ENCODE results near the gene TIMELESS.
"Not testable (repeated sequence)": the region's sequence is repeated elsewhere in the genome, so short reads cannot be mapped to it uniquely, and the experiment has no call there.

The TIMELESS gene

DNA sequence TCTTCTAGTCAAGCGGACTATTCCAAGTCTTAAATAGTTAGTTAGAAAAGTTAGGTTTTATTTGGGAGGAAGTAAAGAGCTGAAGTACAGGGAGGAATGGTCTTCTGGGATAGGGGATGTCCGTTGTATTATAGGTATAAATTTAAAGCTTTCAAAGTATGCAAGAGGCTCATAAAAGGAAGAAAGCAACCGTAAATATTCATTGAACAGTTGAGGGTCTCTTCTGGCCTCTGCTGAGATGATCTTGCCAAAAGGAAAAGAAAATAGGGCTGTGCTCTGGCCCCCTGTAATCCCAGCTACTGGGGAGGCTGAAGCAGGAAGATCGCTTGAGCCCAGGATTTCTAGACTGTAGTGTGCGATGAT, 377 bp upstream of the TIMELESS start:
- H3K4me3 Mint-ChIP-seq, result peak overlapping the region; percentile 95 to 98
- DNase-seq (no peak), ATAC-seq (replicated peaks) (no peak)
- H3K36me3 Mint-ChIP-seq, result peaks cover 13 to 20% of the 10 kb centered on the region in 2 donors
- H3K4me1 Mint-ChIP-seq, result peaks cover 13 to 30% of the 10 kb centered on the region in 2 donors
- H3K27ac Mint-ChIP-seq, result peak overlapping the region; percentile 96
- no peaks in the 10 kb centered on the region for H3K27me3 Mint-ChIP-seq
- peaks cover 0 to 2% of the 10 kb centered on the region in 2 donors for H3K9me3 Mint-ChIP-seq

DNA sequence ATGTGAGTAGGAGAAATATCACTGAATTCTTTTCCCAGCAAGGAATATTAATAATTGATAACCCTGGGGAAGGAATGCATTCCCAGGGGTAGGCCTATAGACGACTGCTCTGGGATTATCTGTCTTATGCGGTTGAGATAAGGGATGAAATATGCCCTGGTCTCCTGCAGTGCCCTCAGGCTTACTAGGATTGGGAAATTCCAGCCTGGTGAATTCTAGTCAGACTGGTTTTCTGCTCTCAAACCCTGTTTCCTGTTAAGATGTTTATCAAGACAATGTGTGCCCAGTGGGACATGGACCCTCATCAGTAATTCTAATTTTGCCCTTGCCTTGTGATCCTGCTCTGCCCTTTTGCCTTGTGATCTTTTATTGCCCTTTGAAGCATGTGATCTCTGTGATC, 6.0 kb downstream of the TIMELESS start:
- Mint-ChIP-seq H3K4me1 (peaks cover 14 to 30% of the 10 kb centered on the region in 2 donors), H3K36me3 (peaks cover 29 to 48% of the 10 kb centered on the region in 2 donors)
- H3K9me3 Mint-ChIP-seq; DNase-seq; H3K27ac Mint-ChIP-seq; ATAC-seq (replicated peaks); H3K27me3 Mint-ChIP-seq; H3K4me3 Mint-ChIP-seq: not testable (repeated sequence)

DNA sequence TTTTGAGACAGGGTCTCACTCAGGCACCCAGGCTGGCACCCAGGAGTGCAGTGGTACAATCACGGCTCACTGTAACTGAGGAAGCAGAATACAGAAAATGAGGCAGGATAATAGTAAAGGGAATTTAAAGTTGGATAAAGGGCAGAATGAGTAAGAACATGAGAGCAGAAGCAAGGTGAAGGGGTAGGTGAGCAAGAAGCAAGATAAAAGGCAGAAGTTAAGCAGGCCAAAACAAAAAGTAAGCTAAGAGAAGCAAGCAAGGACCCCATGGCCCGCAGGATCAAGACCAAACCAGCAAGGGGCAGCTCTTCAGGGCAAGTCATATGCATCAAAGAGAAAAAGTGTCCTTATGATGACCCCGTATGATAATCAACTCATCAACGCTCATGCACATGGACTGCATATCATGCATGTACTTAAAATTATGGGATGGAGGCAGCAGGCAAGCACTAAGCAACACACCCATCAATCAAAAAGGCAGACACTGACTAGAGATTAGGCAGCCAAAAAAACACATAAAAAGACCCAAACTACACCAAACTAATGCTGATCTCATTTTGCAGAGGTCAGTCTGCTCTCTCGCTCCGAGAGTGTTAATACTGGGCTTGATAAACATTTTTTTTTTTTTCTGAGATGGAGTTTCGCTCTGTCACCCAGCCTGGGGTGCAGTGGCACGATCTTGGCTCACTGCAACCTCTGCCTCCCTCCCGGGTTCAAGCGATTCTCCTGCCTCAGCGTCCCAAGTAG, 11.6 kb downstream of the TIMELESS start:
- no peak overlapping the region for H3K27ac Mint-ChIP-seq
- no peak overlapping the region for H3K4me3 Mint-ChIP-seq
- no peaks in the 10 kb centered on the region for H3K27me3 Mint-ChIP-seq
- H3K4me1 Mint-ChIP-seq, result peaks cover 3 to 11% of the 10 kb centered on the region in 2 donors
- ATAC-seq (replicated peaks) (no peak), DNase-seq (no peak)
- no peaks in the 10 kb centered on the region for H3K9me3 Mint-ChIP-seq
- peaks cover 9 to 32% of the 10 kb centered on the region in 2 donors for H3K36me3 Mint-ChIP-seq

DNA sequence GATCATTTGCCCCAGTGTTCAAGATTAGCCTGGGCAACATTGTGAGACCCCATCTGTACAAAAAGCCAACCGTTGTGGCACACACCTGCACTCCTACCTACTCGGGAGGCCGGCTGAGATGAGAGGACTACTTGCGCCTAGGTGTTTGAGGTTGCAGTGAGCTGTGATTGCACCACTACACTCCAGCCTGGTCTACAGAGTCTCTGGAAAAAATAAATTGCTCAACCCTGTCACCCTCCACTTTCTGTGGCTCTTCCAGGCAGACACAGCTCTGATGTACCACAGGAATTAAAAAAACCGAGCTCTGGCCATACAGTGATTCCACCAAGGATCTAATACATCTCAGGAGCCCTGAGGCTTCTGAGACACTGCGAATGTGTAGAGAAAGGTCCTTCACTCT, 14.4 kb downstream of the TIMELESS start:
- Mint-ChIP-seq H3K36me3 (peaks cover 12 to 34% of the 10 kb centered on the region in 2 donors), H3K4me3 (no peak overlapping the region), H3K27me3 (no peaks in the 10 kb centered on the region), H3K9me3 (no peaks in the 10 kb centered on the region), H3K27ac (no peak overlapping the region), H3K4me1 (peaks cover 3 to 6% of the 10 kb centered on the region in 2 donors)
- DNase-seq, result no peak
- ATAC-seq (replicated peaks), result no peak

DNA sequence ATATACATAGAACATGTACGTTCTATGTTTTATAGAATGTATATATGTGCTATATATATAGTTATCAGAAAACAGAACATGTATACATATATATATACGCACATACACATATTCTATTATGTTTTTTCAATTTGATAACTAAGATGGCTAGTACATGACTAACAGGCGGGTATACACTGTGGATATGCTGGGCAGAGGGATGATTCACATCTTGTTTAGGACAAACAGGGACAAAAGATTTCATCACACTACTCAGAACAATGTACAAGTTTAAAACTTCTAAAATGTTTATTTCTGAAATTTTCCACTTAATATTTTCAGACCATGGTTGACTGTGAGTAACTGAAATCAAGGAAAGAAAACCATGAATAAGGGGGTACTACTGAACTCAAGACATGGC, 17.4 kb downstream of the TIMELESS start:
- H3K27me3 Mint-ChIP-seq, result no peaks in the 10 kb centered on the region
- no peaks in the 10 kb centered on the region for H3K4me1 Mint-ChIP-seq
- no peak for ATAC-seq (replicated peaks)
- no peak overlapping the region for H3K27ac Mint-ChIP-seq
- H3K9me3 Mint-ChIP-seq, result no peaks in the 10 kb centered on the region
- no peak overlapping the region for H3K4me3 Mint-ChIP-seq
- H3K36me3 Mint-ChIP-seq, result peaks cover 26 to 41% of the 10 kb centered on the region in 2 donors
- DNase-seq, result no peak

DNA sequence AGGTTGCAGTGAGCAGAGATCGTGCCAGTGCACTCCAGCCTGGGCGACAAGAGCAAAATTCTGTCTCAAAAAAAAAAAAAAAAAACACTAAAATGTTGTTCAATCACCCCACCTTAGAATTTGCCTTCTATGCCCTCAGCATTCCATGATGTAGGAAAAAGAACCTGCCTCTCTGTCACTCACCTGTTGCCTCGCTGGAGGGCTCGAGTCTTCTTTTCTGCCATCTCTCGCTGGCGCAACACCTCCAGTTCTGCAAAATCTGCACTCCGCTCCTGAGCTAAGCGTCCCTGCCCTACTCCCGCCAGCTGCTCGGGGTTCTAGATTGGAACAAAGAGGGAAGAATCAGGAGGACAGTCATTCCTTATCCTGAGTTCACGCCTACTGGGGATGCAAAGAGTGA, 17.9 kb downstream of the TIMELESS start:
- H3K36me3 Mint-ChIP-seq, result peaks cover 26 to 41% of the 10 kb centered on the region in 2 donors
- no peak for ATAC-seq (replicated peaks)

DNA sequence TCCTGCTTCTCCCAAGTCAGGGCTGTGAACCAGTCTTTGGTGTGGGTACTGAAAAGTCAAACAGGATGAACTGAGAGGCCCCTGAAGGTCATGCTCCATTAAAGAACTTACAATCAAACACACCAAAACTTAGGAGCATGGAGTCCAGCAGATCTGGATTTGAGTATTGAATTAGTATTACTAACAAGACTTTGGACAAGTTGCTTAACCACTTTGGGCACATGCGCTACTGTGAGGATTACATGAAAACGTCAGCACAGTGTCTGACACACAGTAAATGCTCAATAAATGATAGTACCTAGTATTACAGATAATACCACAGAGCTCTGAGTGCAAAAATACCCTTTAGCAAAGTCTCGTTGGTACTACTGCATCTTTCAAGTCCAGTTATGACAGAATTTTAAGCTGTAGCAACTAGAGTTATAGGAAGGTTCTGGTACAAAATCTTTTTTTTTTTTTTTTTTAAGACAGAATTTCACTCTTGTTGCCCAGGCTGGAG, 23.2 kb downstream of the TIMELESS start:
- Mint-ChIP-seq H3K4me1 (no peaks in the 10 kb centered on the region), H3K9me3 (no peaks in the 10 kb centered on the region), H3K27me3 (no peaks in the 10 kb centered on the region), H3K4me3 (no peak overlapping the region), H3K36me3 (peaks cover 46 to 54% of the 10 kb centered on the region in 2 donors), H3K27ac (no peak overlapping the region)
- DNase-seq, result no peak
- ATAC-seq (replicated peaks), result no peak

More for the DNA sequence above, 17.9 kb downstream of the TIMELESS start:
- Mint-ChIP-seq H3K27ac (peak overlapping the region; percentile 51), H3K9me3 (no peaks in the 10 kb centered on the region), H3K4me3 (no peak overlapping the region), H3K4me1 (no peaks in the 10 kb centered on the region), H3K27me3 (no peaks in the 10 kb centered on the region)
- no peak for DNase-seq

DNA sequence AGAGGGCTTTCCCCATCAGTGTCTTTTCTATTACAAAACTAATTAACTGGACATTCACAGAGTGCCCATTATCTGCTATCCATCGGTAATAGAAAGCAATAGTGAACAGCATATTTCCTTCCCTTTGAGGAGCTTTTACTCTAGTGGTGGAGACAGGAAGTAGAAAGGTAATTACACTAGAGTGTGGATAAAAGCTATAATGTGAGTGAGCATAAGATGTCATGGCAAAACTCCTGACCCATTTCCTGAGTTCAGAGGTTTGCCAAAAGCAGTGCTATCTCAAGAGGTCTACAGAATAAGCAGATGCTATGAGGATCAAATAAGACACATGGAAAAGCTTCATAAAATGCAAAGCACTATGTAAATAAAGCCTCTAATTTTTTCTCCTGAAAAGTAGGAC, 24.0 kb downstream of the TIMELESS start:
- no peaks in the 10 kb centered on the region for H3K4me1 Mint-ChIP-seq
- no peaks in the 10 kb centered on the region for H3K9me3 Mint-ChIP-seq
- ATAC-seq (replicated peaks) (no peak), DNase-seq (no peak)
- no peak overlapping the region for H3K27ac Mint-ChIP-seq
- no peak overlapping the region for H3K4me3 Mint-ChIP-seq
- no peaks in the 10 kb centered on the region for H3K27me3 Mint-ChIP-seq
- peaks cover 48 to 60% of the 10 kb centered on the region in 2 donors for H3K36me3 Mint-ChIP-seq

DNA sequence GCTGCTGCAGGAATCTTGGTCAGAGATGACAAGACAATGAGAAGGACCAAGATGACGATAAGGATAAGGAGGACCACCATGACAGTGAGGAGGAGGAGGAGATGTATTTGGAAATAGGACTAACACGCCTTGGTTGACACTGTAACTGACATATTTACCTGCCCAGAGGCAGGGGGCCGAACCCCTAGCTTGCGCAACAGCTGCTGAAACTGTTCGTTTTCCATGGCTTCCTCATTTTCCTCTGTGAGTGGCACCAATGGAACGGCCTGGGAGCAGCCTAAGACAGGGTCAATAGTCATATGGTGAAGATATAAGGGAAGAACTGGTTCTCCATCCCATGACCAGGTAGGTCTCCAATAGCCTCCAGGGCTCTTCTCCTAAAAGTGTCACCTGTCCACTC, 28.8 kb downstream of the TIMELESS start:
- Mint-ChIP-seq H3K36me3 (peaks cover 46 to 63% of the 10 kb centered on the region in 2 donors), H3K27ac (no peak overlapping the region), H3K4me1 (no peaks in the 10 kb centered on the region), H3K4me3 (no peak overlapping the region), H3K27me3 (no peaks in the 10 kb centered on the region), H3K9me3 (no peaks in the 10 kb centered on the region)
- no peak for ATAC-seq (replicated peaks)
- DNase-seq, result no peak

DNA sequence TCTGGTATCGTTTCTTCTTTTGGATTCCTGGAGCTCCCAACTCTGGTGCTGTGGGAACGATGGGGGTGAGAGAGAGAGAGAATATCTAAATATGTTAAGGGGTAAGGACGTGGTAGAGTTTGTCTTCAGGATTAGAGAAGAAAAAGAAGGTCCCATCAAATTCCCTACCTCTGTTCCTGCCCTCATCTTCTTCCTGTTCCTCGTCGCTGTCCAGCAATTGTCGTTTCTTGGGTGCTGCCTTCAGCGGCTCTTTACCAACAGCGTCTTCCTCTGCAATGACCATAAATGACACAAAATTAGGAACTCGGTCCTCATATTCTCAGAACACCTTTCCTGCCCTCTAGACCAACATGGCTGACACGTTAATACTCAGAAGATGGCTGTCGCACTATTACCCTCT, 31.5 kb downstream of the TIMELESS start:
- Mint-ChIP-seq H3K9me3 (no peaks in the 10 kb centered on the region), H3K36me3 (peaks cover 36 to 57% of the 10 kb centered on the region in 2 donors), H3K27me3 (no peaks in the 10 kb centered on the region), H3K27ac (no peak overlapping the region), H3K4me1 (peaks cover 0 to 1% of the 10 kb centered on the region in 2 donors), H3K4me3 (no peak overlapping the region)
- DNase-seq (no peak), ATAC-seq (replicated peaks) (no peak)

DNA sequence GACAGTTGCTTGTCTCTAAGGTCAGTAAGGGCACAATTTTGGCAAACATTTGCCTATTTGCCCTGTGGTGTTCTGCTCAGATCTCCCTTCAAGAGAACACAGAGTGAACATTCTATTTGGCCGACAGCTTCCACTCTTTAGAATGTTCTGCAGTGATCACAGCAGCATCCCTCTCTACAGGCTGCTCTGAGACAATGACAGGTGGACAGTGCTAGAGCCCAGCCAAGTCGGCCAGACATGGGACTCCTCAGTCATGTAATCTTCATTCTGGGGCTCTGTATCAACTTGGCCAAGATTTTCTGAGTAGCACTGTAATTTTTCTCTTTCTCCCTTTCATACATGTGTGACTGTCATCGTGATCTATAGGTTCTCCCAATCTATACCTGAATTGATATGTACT, 34.8 kb downstream of the TIMELESS start:
- peaks cover 23 to 40% of the 10 kb centered on the region in 2 donors for H3K36me3 Mint-ChIP-seq

DNA sequence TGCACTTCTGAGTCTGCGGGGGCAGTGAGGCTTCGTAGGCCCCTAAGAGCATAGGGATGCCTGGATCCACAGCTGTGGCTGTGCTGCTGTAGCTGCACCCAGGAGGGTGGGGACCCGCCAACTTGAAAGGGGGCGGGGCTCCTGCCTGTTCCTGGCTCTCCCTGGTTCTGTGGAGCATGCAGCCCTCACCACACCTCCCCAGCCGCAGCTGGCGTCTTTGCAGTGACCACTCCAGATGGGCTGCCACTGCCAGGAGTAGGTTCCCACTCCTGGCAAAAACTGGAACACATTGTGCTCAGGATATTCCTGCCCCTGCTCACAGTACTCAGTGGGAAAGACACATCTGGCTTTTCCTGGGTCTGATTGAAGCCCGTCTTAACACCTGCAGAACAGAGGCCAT, 35.8 kb downstream of the TIMELESS start:
- peaks cover 18 to 35% of the 10 kb centered on the region in 2 donors for H3K36me3 Mint-ChIP-seq
- DNase-seq (no peak), ATAC-seq (replicated peaks) (no peak)
- peaks cover 0 to 1% of the 10 kb centered on the region in 2 donors for H3K4me1 Mint-ChIP-seq
- H3K27ac Mint-ChIP-seq, result no peak overlapping the region
- H3K4me3 Mint-ChIP-seq, result no peak overlapping the region
- H3K9me3 Mint-ChIP-seq, result no peaks in the 10 kb centered on the region
- H3K27me3 Mint-ChIP-seq, result no peaks in the 10 kb centered on the region

More for the DNA sequence above, 34.8 kb downstream of the TIMELESS start:
- DNase-seq (no peak), ATAC-seq (replicated peaks) (no peak)
- H3K4me3 Mint-ChIP-seq, result no peak overlapping the region
- no peaks in the 10 kb centered on the region for H3K27me3 Mint-ChIP-seq
- H3K9me3 Mint-ChIP-seq, result no peaks in the 10 kb centered on the region
- H3K27ac Mint-ChIP-seq, result peak overlapping the region; percentile 65
- H3K4me1 Mint-ChIP-seq, result peaks cover 0 to 1% of the 10 kb centered on the region in 2 donors

DNA sequence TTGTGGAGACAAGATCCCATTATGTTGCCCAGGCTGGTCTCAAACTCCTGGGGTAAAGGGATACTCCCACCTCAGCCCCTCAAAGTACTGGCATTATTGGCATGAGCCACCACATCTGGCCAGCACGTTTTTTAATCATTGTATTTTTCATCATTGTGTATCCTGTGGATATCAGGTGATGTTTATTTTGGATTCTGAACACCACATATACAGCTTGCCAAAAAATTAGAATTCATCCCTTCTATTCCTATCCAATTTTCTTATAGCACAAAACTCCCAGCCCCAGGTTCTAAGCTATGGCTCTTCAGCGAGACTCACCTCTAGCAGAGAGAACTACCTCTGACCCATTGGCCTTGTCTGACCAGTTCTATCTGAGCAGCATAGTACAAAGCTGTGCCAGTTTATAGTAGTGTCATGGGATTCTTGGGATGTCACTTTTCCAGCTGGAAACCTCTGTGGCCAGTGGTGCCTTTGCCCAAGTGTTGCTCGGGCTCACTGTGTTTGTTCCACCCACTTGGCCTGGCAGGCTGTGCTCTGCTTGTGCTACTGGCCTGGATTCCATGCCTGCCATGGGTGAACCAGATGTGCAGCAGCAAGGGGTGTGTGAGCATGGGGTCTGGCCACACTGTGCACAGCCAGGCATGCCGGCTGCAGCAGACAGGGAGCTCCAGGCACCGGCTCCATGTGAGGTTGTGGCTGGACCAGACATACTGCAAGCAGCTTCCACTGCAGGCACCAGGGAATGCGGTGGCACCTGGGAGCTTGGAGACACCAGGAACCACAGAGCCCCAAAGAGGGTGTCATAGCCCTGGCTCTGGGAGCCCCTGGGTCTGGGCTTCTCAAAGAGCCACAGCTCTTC, 37.2 kb downstream of the TIMELESS start:
- H3K27ac Mint-ChIP-seq, result no peak overlapping the region

DNA sequence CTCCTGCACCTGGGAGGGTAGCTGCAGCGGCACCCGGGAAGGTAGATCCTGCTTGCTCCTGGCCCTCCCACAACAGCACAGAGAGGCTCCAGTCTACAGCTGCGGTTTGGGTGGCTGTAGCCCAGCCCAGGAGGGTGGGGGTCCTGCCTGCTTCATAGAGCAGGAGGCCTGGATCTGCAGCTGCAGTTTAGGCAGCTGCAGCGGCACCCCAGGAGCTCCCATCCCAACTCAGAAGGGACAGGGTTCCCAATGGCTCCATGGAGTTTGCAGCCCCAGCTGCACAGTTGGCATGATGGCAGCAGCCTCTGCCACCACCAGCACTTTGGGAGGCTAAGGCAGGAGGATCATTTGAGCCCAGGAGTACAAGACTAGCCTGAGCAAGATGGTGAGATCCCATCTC, 38.5 kb downstream of the TIMELESS start:
- Mint-ChIP-seq H3K9me3 (no peaks in the 10 kb centered on the region), H3K27ac (no peak overlapping the region), H3K4me3 (no peak overlapping the region), H3K27me3 (no peaks in the 10 kb centered on the region), H3K36me3 (peaks cover 11 to 22% of the 10 kb centered on the region in 2 donors), H3K4me1 (peaks cover 0 to 1% of the 10 kb centered on the region in 2 donors)
- ATAC-seq (replicated peaks), result no peak
- DNase-seq, result no peak

More for the DNA sequence above, 37.2 kb downstream of the TIMELESS start:
- Mint-ChIP-seq H3K4me3 (no peak overlapping the region), H3K9me3 (no peaks in the 10 kb centered on the region), H3K36me3 (peaks cover 14 to 24% of the 10 kb centered on the region in 2 donors), H3K4me1 (peaks cover 0 to 1% of the 10 kb centered on the region in 2 donors), H3K27me3 (no peaks in the 10 kb centered on the region)
- DNase-seq (no peak), ATAC-seq (replicated peaks) (no peak)
